GM23338 (cell line): ENCODE measurements around the gene CASQ1. TPM values are rescaled to one million over a fixed set of nuclear protein-coding genes. Genes with fewer than 3 reads are reported as not detected.

Experiments used
- polyA plus RNA-seq: library from polyadenylated mRNA; unstranded; fragments of >200 nt; fragmentation: Nextera tagmentation; extraction: Ambion mirVana; gene quantifications from 2 replicates; pipeline ENCODE4 v1.2.1, GENCODE V29; 2016
- total RNA-seq: library from RNA; depleted of rRNA; stranded (reverse); fragments of >200 nt; shearing (Covaris generic); gene quantifications from 2 replicates; pipeline ENCODE4 v1.2.3, GENCODE V29; 2014; rRNA removed

The CASQ1 gene
- total and polyA plus RNA-seq, 2 experiments from 2014 or later, result 1.1 to 2.8 TPM

Other genes starting within 250 kb of the CASQ1 start
- 23.5 and 27.6 TPM in 2 replicates for gene IGSF9, start 245.0 kb upstream of the CASQ1 start, total RNA-seq
- 9.3 and 10.3 TPM in 2 replicates for gene IGSF9, start 245.0 kb upstream of the CASQ1 start, polyA plus RNA-seq
- gene SLAMF9, start 236.3 kb upstream of the CASQ1 start, total RNA-seq, result not detected in 2 replicates
- not detected in 2 replicates for gene SLAMF9, start 236.3 kb upstream of the CASQ1 start, polyA plus RNA-seq
- gene PIGM, start 158.6 kb upstream of the CASQ1 start, total RNA-seq, result 4.6 and 5.0 TPM in 2 replicates
- 5.0 TPM in 2 replicates for gene PIGM, start 158.6 kb upstream of the CASQ1 start, polyA plus RNA-seq
- 1.6 and 2.8 TPM in 2 replicates for gene KCNJ10, start 120.4 kb upstream of the CASQ1 start, total RNA-seq
- gene KCNJ10, start 120.4 kb upstream of the CASQ1 start, polyA plus RNA-seq, result 1.2 and 1.4 TPM in 2 replicates
- gene KCNJ9, start 109.0 kb upstream of the CASQ1 start, total RNA-seq, result 0.08 and 0.24 TPM in 2 replicates
- 0.26 and 0.34 TPM in 2 replicates for gene KCNJ9, start 109.0 kb upstream of the CASQ1 start, polyA plus RNA-seq
- 111 and 120 TPM in 2 replicates for gene IGSF8, start 92.0 kb upstream of the CASQ1 start, total RNA-seq
- gene IGSF8, start 92.0 kb upstream of the CASQ1 start, polyA plus RNA-seq, result 38.4 and 41.5 TPM in 2 replicates
- 17.7 and 18.3 TPM in 2 replicates for gene ATP1A2, start 74.8 kb upstream of the CASQ1 start, total RNA-seq
- 4.9 and 5.2 TPM in 2 replicates for gene ATP1A2, start 74.8 kb upstream of the CASQ1 start, polyA plus RNA-seq
- 0.23 and 0.63 TPM in 2 replicates for gene ATP1A4, start 39.0 kb upstream of the CASQ1 start, total RNA-seq
- gene ATP1A4, start 39.0 kb upstream of the CASQ1 start, polyA plus RNA-seq, result 0.27 and 0.43 TPM in 2 replicates
- 80.8 and 104 TPM in 2 replicates for gene PEA15, start 14.8 kb downstream of the CASQ1 start, total RNA-seq
- gene PEA15, start 14.8 kb downstream of the CASQ1 start, polyA plus RNA-seq, result 60.3 and 66.6 TPM in 2 replicates
- gene DCAF8, start 72.0 kb downstream of the CASQ1 start, total RNA-seq, result 84.4 and 104 TPM in 2 replicates
- 44.1 and 55.0 TPM in 2 replicates for gene DCAF8, start 72.0 kb downstream of the CASQ1 start, polyA plus RNA-seq
- 56.7 and 84.9 TPM in 2 replicates for gene PEX19, start 94.6 kb downstream of the CASQ1 start, total RNA-seq
- 18.4 and 21.8 TPM in 2 replicates for gene PEX19, start 94.6 kb downstream of the CASQ1 start, polyA plus RNA-seq
- gene COPA, start 152.7 kb downstream of the CASQ1 start, total RNA-seq, result 87.1 and 104 TPM in 2 replicates
- 52.1 and 58.2 TPM in 2 replicates for gene COPA, start 152.7 kb downstream of the CASQ1 start, polyA plus RNA-seq
- 45.9 and 47.5 TPM in 2 replicates for gene NCSTN, start 152.8 kb downstream of the CASQ1 start, total RNA-seq
- 36.0 and 37.4 TPM in 2 replicates for gene NCSTN, start 152.8 kb downstream of the CASQ1 start, polyA plus RNA-seq
- gene NHLH1, start 176.5 kb downstream of the CASQ1 start, total RNA-seq, result 0.50 and 0.69 TPM in 2 replicates
- 0.78 and 0.89 TPM in 2 replicates for gene NHLH1, start 176.5 kb downstream of the CASQ1 start, polyA plus RNA-seq
- gene VANGL2, start 210.0 kb downstream of the CASQ1 start, total RNA-seq, result 42.8 and 51.3 TPM in 2 replicates
- 16.8 and 17.7 TPM in 2 replicates for gene VANGL2, start 210.0 kb downstream of the CASQ1 start, polyA plus RNA-seq